ENCODE results near the gene POR. TPM values are rescaled to one million over a fixed set of nuclear protein-coding genes. Genes with fewer than 3 reads are reported as not detected.

Gene POR
- total and polyA plus RNA-seq, 11 donors, result 38.3 to 202 (median 80.0) TPM

GRCh38 chr7:75953931-75954330, 39.0 kb downstream of the POR start:
- Histone ChIP-seq H3K36me3 (peaks cover 0 to 55% (median 44%) of the 10 kb centered on the region in 9 donors), H3K9me3 (no peaks in the 10 kb centered on the region), H3K27me3 (no peaks in the 10 kb centered on the region), H3K27ac (peak overlapping the region in 1 of 12 donors; percentile 86), H3K4me1 (peaks cover 0 to 34% (median 16%) of the 10 kb centered on the region in 12 donors), H3K4me3 (peak overlapping the region in 1 of 12 donors; percentile 2)
- TF ChIP-seq POLR2A (IDR thresholded peaks at IDR 0.05), result no peak
- TF ChIP-seq CTCF (IDR thresholded peaks at IDR 0.05), result no peak
- no peak for ATAC-seq
- peak in 1 of 5 donors; percentile 13 for DNase-seq
- 86 to 94% (median 90%) methylated on average over 11 of the region's 11 CpGs for WGBS, 4 donors
- intact Hi-C loops (cut with DNase I), result loop anchor here in 1 of 10 donors (10.0 kb wide), 1 partner anchor 61 kb away; no protein-coding TSS in a partner anchor

- H3K27ac ChIP-seq, result no peak overlapping the region
- peak in 1 of 5 donors; percentile 22 for DNase-seq
- intact Hi-C loops (cut with DNase I), result loop anchor here in 2 of 10 donors (5.0 to 10.0 kb wide), 2 partner anchors 33 to 59 kb away; no protein-coding TSS in a partner anchor
- no peaks in the 10 kb centered on the region for H3K9me3 ChIP-seq
- TF ChIP-seq CTCF (IDR thresholded peaks at IDR 0.05) (no peak), POLR2A (IDR thresholded peaks at IDR 0.05) (no peak)
- 94 to 96% (median 96%) methylated on average over 11 to 12 of the region's 12 CpGs for WGBS, 4 donors
- no peak overlapping the region for H3K4me3 ChIP-seq
- H3K4me1 ChIP-seq, result peaks cover 0 to 27% (median 12%) of the 10 kb centered on the region in 12 donors
- H3K27me3 ChIP-seq, result no peaks in the 10 kb centered on the region
- no peak for ATAC-seq
- peaks cover 0 to 70% (median 50%) of the 10 kb centered on the region in 9 donors for H3K36me3 ChIP-seq
Measured at GRCh38 chr7:75955331-75955955, 40.5 kb downstream of the POR start.

- Histone ChIP-seq H3K27ac (no peak overlapping the region), H3K4me1 (peaks cover 0 to 21% (median 7%) of the 10 kb centered on the region in 12 donors), H3K4me3 (no peak overlapping the region), H3K36me3 (peaks cover 0 to 77% (median 51%) of the 10 kb centered on the region in 9 donors), H3K27me3 (no peaks in the 10 kb centered on the region), H3K9me3 (no peaks in the 10 kb centered on the region)
- intact Hi-C loops (cut with DNase I), result loop anchor here in 2 of 10 donors (5.0 to 10.0 kb wide), 2 partner anchors 35 to 58 kb away; no protein-coding TSS in a partner anchor
- 72 to 83% (median 77%) methylated on average over 16 of the region's 16 CpGs for WGBS, 4 donors
- TF ChIP-seq POLR2A (IDR thresholded peaks at IDR 0.05), result no peak
- no peak for TF ChIP-seq CTCF (IDR thresholded peaks at IDR 0.05)
- ATAC-seq (peak in 3 of 4 donors; percentile 23 to 41 (median 26)), DNase-seq (peak in 1 of 5 donors; percentile 26)
Measured at GRCh38 chr7:75957021-75957736, 42.2 kb downstream of the POR start.

Measured in heart left ventricle (tissue), 16 donors.